GM18907 (cell line): ENCODE data around the gene ASTL.
"Not testable (repeated sequence)": the region's sequence is repeated elsewhere in the genome, so short reads cannot be mapped to it uniquely, and the experiment has no call there.

Experiments
- ATAC-seq: cut with Tn5 transposase; IDR thresholded peaks from one replicate; pipeline ENCODE4 v1.9.1; 2021; ENCODE audit warnings: mild to moderate bottlenecking, moderate library complexity; ENCODE audit not compliant: unreplicated experiment

The ASTL gene

GRCh38 chr2:96138179-96139145 is at the start of gene ASTL:
Gene ASTL, minus strand, starts transcription at chr2:96138502. Its CDS starts 66 bp downstream, at chr2:96138436.
- ATAC-seq, result no peak

- ATAC-seq, result no peak
Observed at GRCh38 chr2:96186562-96186961, 48.3 kb upstream of the ASTL start.

GRCh38 chr2:96185516-96185915 is 47.2 kb upstream of the ASTL start:
- ATAC-seq, result no peak

- ATAC-seq, result no peak
Observed at GRCh38 chr2:96184989-96185388, 46.7 kb upstream of the ASTL start.

- ATAC-seq, result no peak
Observed at GRCh38 chr2:96184188-96184587, 45.9 kb upstream of the ASTL start.

- ATAC-seq, result no peak
Observed at GRCh38 chr2:96181529-96181928, 43.2 kb upstream of the ASTL start.

GRCh38 chr2:96180521-96180920 is 42.2 kb upstream of the ASTL start:
- no peak for ATAC-seq

- ATAC-seq, result no peak
Observed at GRCh38 chr2:96180002-96180401, 41.7 kb upstream of the ASTL start.

GRCh38 chr2:96176661-96177060 is 38.4 kb upstream of the ASTL start:
- no peak for ATAC-seq

- no peak for ATAC-seq
Observed at GRCh38 chr2:96175951-96176350, 37.6 kb upstream of the ASTL start.

GRCh38 chr2:96174251-96175144 is 36.2 kb upstream of the ASTL start:
- peak; percentile 85 for ATAC-seq

- ATAC-seq, result no peak
Observed at GRCh38 chr2:96171831-96172230, 33.5 kb upstream of the ASTL start.

GRCh38 chr2:96170626-96171025 is 32.3 kb upstream of the ASTL start:
- no peak for ATAC-seq

GRCh38 chr2:96169868-96170507 is 31.7 kb upstream of the ASTL start:
- ATAC-seq, result no peak

- no peak for ATAC-seq
Observed at GRCh38 chr2:96167407-96168013, 29.2 kb upstream of the ASTL start.

GRCh38 chr2:96164459-96165184 is 26.3 kb upstream of the ASTL start:
- ATAC-seq, result peak; percentile 65

- peak; percentile 67 for ATAC-seq
Observed at GRCh38 chr2:96163768-96164429, 25.6 kb upstream of the ASTL start.

- ATAC-seq, result peak; percentile 11
Observed at GRCh38 chr2:96163415-96163767, 25.1 kb upstream of the ASTL start.

GRCh38 chr2:96161898-96162297 is 23.6 kb upstream of the ASTL start:
- no peak for ATAC-seq

- ATAC-seq, result not testable (repeated sequence)
Observed at GRCh38 chr2:96160366-96160765, 22.1 kb upstream of the ASTL start.
